PFSK-1 (cell line): ENCODE data around the gene TMEM190.

Source experiments
- FOXP2 ChIP-seq: optimal IDR thresholded peaks from 2 replicates; pipeline ENCODE3; 2011; ENCODE audit warnings: borderline replicate concordance, control low read depth, inconsistent platforms; ENCODE audit not compliant: insufficient read depth; ENCODE audit errors: extremely low read length, extremely low read depth
- POLR2AphosphoS5 ChIP-seq: IDR thresholded peaks from 2 replicates; pipeline ENCODE4 v1.6.1; 2012; ENCODE audit warnings: low read depth, mild to moderate bottlenecking, control low read depth, low read length, moderate library complexity
- SIN3A ChIP-seq: IDR thresholded peaks from 2 replicates; pipeline ENCODE4 v1.6.1; 2012; ENCODE audit warnings: mild to moderate bottlenecking, low read length, moderate library complexity, borderline replicate concordance; ENCODE audit not compliant: insufficient read depth
- TAF1 ChIP-seq: IDR thresholded peaks from 2 replicates; pipeline ENCODE4 v1.6.1; 2012; ENCODE audit warnings: low read length, control low read depth, borderline replicate concordance; ENCODE audit not compliant: insufficient read depth
- TF ChIP-seq, protein P1 (sequence below), 2 experiments: IDR thresholded peaks; 2 replicates each; pipeline versions ENCODE4 v1.6.1 to v1.8.0; 2011 to 2012; ENCODE audit warnings: low read depth in 2 of 2, low read length in 2 of 2, control low read depth in 1 of 2, inconsistent platforms in 1 of 2, mild to moderate bottlenecking in 1 of 2, moderate library complexity in 1 of 2; ENCODE audit not compliant: insufficient read depth in 1 of 2

Gene TMEM190

DNA sequence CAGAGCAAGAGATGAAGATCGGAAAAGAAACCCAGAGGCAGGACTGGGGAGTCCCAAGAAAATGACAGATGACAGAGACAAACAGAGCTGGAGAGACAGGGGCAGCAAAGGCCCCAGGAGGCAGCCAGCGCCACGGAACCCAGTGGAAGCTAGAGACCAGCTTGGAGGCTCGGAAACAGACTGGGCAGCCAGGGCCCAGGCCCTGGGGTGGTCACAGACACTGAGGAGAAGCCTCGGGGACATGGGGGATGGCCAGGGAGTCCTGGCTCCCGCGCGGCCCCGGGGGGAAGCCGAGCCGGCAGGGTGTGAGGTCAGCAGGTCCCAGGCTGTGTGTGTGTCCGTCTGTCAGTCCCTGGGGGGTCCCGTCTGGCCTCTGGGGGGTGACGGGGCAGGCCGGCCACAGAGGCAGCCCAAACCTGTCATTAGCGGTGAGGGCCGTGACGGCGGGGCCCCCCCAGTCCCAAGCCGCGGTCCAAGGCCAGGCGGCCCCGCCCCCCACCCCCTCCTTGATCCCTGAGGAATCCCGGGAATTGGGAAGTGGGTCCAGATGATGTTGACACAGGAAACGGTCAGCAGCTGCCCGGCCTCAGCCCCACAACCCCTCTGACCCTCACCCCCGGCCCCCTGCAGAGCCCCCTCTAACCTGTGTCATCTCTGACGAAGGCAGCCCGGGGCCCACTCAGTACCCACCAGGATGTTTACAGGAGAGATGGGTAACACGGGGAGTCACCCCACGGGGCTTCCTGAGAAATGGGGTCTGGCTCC lies 2.5 kb upstream of the TMEM190 start:
- TF ChIP-seq TAF1, result no peak
- TF ChIP-seq, protein P1, sequence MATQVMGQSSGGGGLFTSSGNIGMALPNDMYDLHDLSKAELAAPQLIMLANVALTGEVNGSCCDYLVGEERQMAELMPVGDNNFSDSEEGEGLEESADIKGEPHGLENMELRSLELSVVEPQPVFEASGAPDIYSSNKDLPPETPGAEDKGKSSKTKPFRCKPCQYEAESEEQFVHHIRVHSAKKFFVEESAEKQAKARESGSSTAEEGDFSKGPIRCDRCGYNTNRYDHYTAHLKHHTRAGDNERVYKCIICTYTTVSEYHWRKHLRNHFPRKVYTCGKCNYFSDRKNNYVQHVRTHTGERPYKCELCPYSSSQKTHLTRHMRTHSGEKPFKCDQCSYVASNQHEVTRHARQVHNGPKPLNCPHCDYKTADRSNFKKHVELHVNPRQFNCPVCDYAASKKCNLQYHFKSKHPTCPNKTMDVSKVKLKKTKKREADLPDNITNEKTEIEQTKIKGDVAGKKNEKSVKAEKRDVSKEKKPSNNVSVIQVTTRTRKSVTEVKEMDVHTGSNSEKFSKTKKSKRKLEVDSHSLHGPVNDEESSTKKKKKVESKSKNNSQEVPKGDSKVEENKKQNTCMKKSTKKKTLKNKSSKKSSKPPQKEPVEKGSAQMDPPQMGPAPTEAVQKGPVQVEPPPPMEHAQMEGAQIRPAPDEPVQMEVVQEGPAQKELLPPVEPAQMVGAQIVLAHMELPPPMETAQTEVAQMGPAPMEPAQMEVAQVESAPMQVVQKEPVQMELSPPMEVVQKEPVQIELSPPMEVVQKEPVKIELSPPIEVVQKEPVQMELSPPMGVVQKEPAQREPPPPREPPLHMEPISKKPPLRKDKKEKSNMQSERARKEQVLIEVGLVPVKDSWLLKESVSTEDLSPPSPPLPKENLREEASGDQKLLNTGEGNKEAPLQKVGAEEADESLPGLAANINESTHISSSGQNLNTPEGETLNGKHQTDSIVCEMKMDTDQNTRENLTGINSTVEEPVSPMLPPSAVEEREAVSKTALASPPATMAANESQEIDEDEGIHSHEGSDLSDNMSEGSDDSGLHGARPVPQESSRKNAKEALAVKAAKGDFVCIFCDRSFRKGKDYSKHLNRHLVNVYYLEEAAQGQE (IDR thresholded peaks at IDR 0.05; ENCODE audit: insufficient read depth in 1 of 2, low read depth in 2 of 2, low read length in 2 of 2), result no peak
- no peak for TF ChIP-seq POLR2AphosphoS5
- TF ChIP-seq FOXP2, result no peak
- TF ChIP-seq SIN3A, result no peak

- TF ChIP-seq POLR2AphosphoS5, result no peak
- no peak for TF ChIP-seq SIN3A
- TF ChIP-seq, protein P1 (IDR thresholded peaks at IDR 0.05; ENCODE audit: insufficient read depth in 1 of 2, low read depth in 2 of 2, low read length in 2 of 2), result no peak
- no peak for TF ChIP-seq FOXP2
- TF ChIP-seq TAF1, result no peak
These were observed 918 bp downstream of the TMEM190 start for GRCh38 chr19:55377356-55378131.

DNA sequence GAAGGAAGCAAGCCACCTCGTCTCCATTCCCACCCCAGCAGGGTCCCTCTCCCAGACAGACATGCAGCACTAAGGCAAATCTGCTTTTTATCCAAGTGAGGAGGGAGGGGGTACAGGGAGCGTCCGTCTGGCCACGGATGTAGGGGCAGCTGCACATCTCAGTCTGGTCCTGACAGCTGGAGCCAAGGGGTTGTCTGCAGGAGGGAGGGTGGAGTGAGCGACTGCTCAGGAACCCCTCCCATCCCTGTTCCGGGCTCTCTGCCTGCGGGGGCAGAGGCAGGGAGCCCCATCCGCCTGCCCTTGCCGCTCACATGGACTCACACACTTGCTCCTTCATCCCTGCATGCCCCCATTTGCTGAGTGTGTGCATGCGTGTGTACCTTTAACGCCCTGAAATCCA lies 2.5 kb downstream of the TMEM190 start:
- no peak for TF ChIP-seq FOXP2
- no peak for TF ChIP-seq POLR2AphosphoS5
- TF ChIP-seq, protein P1 (IDR thresholded peaks at IDR 0.05; ENCODE audit: insufficient read depth in 1 of 2, low read depth in 2 of 2, low read length in 2 of 2), result no peak
- TF ChIP-seq TAF1, result no peak
- no peak for TF ChIP-seq SIN3A

DNA sequence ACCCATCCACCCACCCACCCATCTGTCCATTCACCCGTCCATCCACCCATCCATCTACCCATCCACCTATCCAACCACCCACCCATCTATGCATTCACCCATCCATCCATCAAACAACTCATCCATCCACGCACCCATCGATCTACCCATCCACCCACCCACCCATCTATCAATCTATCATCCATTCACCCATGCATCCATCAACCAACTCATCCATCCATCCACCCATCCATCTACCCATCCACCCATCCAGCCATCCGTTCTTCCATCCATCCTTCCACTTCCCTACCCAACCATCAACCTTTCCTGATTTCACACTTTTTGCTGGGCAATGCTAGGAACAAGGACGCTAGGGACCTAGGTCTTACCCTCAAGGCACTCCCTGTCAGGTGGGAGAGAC lies 5.4 kb downstream of the TMEM190 start:
- TF ChIP-seq TAF1 (no peak), POLR2AphosphoS5 (no peak), FOXP2 (no peak), SIN3A (no peak)
- TF ChIP-seq, protein P1 (IDR thresholded peaks at IDR 0.05; ENCODE audit: insufficient read depth in 1 of 2, low read depth in 2 of 2, low read length in 2 of 2), result no peak
